ENCODE measurements around the gene SLC24A5. TPM values are rescaled to one million over a fixed set of nuclear protein-coding genes. Genes with fewer than 3 reads are reported as not detected.

Gene SLC24A5
- total and polyA plus RNA-seq, 2 donors (not counting 1 experiment from before 2014, with no cell fraction given): not detected

GRCh38 chr15:48177383-48177765 is 56.6 kb downstream of the SLC24A5 start:
- 0% methylated on average over 9 of the region's 10 CpGs for WGBS (ENCODE audit: insufficient coverage)
- intact Hi-C loops (cut with micrococcal nuclease): loop anchor here (5.0 kb wide), 3 partner anchors 635 to 1445 kb away; partner anchors contain the start of genes CEP152, DTWD1, EID1 and FAM227B

More at GRCh38 chr15:48177383-48177765, 56.6 kb downstream of the SLC24A5 start:
- H2AFZ ChIP-seq (ENCODE audit: insufficient read depth, low read depth, low read length, poor library complexity, severe bottlenecking): peak overlapping the region; percentile 83
- Mint-ChIP-seq H3K4me1 (peaks cover 18% of the 10 kb centered on the region), H3K9me3 (ENCODE audit: insufficient read depth) (peaks cover 2% of the 10 kb centered on the region), H3K4me3 (peak overlapping the region; percentile 95), H3K27me3 (peaks cover 14% of the 10 kb centered on the region), H3K27ac (peak overlapping the region; percentile 92)
- peak; percentile 77 for DNase-seq
- TF ChIP-seq EZH2 (IDR thresholded peaks at IDR 0.05; ENCODE audit: borderline replicate concordance, insufficient read depth, low read depth, low read length, poor library complexity, severe bottlenecking) (no peak), CTCF (IDR thresholded peaks at IDR 0.05) (no peak)
- peaks cover 0 to 5% (median 2%) of the 10 kb centered on the region in 4 experiments for H3K27me3 ChIP-seq (replicated peaks in 1 of 4; ENCODE audit: control extremely low read depth in 1 of 4, control insufficient read depth in 3 of 4, insufficient read depth in 4 of 4, low read length in 3 of 4)
- H3K4me2 ChIP-seq (replicated peaks; ENCODE audit: low read depth, low read length, poor library complexity, severe bottlenecking): peak overlapping the region; percentile 80
- H3K4me3 ChIP-seq (ENCODE audit: control extremely low read depth in 1 of 5, extremely low read depth in 1 of 5, insufficient read depth in 1 of 5, low read depth in 2 of 5, low read length in 4 of 5): peak overlapping the region; percentile 47 to 71 (median 67)
- peak overlapping the region; percentile 21 to 81 for H3K27ac ChIP-seq (ENCODE audit: low read length in 2 of 2)
- peak; percentile 46 for ATAC-seq (ENCODE audit: low read depth)
- ChIA-PET POLR2A (no interaction called here), CTCF (interaction anchor here (1.6 kb wide), 1 partner anchor 21 kb away, joined by 3 read pairs; no protein-coding TSS in a partner anchor)
- peaks cover 0 to 2% (median 0%) of the 10 kb centered on the region in 3 donors for H3K9me3 ChIP-seq (ENCODE audit: control extremely low read depth in 1 of 3, control insufficient read depth in 2 of 3, insufficient read depth in 1 of 3, low read length in 2 of 3)
- peaks cover 8 to 11% of the 10 kb centered on the region in 2 donors for H3K4me1 ChIP-seq (ENCODE audit: control insufficient read depth in 2 of 2, insufficient read depth in 2 of 2, low read length in 2 of 2)
- no peaks in the 10 kb centered on the region for H4K20me1 ChIP-seq (ENCODE audit: control insufficient read depth, insufficient read depth, low read length, poor library complexity, severe bottlenecking)
- H3K9ac ChIP-seq (ENCODE audit: low read length): peak overlapping the region; percentile 79
- H3K79me2 ChIP-seq (ENCODE audit: control insufficient read depth, insufficient read depth, low read length): peaks cover 20% of the 10 kb centered on the region
- no peaks in the 10 kb centered on the region for H3K36me3 ChIP-seq (replicated peaks in 1 of 2; ENCODE audit: control extremely low read depth in 1 of 2, control insufficient read depth in 1 of 2, extremely low read depth in 1 of 2, insufficient read depth in 2 of 2, low read length in 1 of 2)

All from B cell (primary cell).